DOHH2 (cell line): ENCODE data around the gene C12orf56.

Source experiments
- H3F3A ChIP-seq: fragments of 200-600 bp; sonication (generic), shearing (Covaris generic); 2 replicates; pipeline ENCODE4 v1.6.0; 2016; ENCODE audit warnings: antibody characterized with exemption, mild to moderate bottlenecking; ENCODE audit not compliant: control insufficient read depth, insufficient read depth
- H3K27ac ChIP-seq: fragments of 200-600 bp; sonication (generic); 2 replicates; pipeline ENCODE4 v1.5.1; 2014; ENCODE audit warnings: low read depth, mild to moderate bottlenecking, low read length, moderate library complexity
- H3K27me3 ChIP-seq: fragments of 200-600 bp; sonication (generic); 2 replicates; pipeline ENCODE4 v1.6.1; 2014; ENCODE audit warnings: mild to moderate bottlenecking, low read length, mixed read lengths; ENCODE audit not compliant: control insufficient read depth
- H3K36me3 ChIP-seq: fragments of 200-600 bp; sonication (generic); 2 replicates; pipeline ENCODE4 v1.6.1; 2014; ENCODE audit warnings: mild to moderate bottlenecking, low read length, moderate library complexity, mixed read lengths; ENCODE audit not compliant: control insufficient read depth
- H3K4me1 ChIP-seq: fragments of 200-600 bp; sonication (generic); 2 replicates; pipeline ENCODE4 v1.6.1; 2014; ENCODE audit warnings: mild to moderate bottlenecking, low read length, mixed read lengths; ENCODE audit not compliant: control insufficient read depth
- H3K4me2 ChIP-seq: fragments of 200-600 bp; sonication (generic); 2 replicates; pipeline ENCODE4 v1.6.0; 2014; ENCODE audit warnings: mild to moderate bottlenecking, low read length, moderate library complexity
- H3K4me3 ChIP-seq: fragments of 200-600 bp; sonication (generic); 2 replicates; pipeline ENCODE4 v1.5.1; 2014; ENCODE audit warnings: mild to moderate bottlenecking, low read length, mixed read lengths
- H3K79me2 ChIP-seq: fragments of 200-600 bp; sonication (generic); 2 replicates; pipeline ENCODE4 v1.6.1; 2014; ENCODE audit warnings: mild to moderate bottlenecking, low read length, mixed read lengths; ENCODE audit not compliant: control insufficient read depth
- H3K9me2 ChIP-seq: fragments of 200-600 bp; sonication (generic); replicated peaks from 2 replicates; pipeline ENCODE4 v1.6.1; 2014; ENCODE audit warnings: mild to moderate bottlenecking, low read length, mixed read lengths; ENCODE audit not compliant: control insufficient read depth
- H3K9me3 ChIP-seq: fragments of 200-600 bp; sonication (generic); 2 replicates; pipeline ENCODE4 v1.6.1; 2014; ENCODE audit warnings: antibody characterized with exemption, low read length, mixed read lengths; ENCODE audit not compliant: control insufficient read depth, insufficient read depth
- H4K20me1 ChIP-seq: fragments of 200-600 bp; sonication (generic); 2 replicates; pipeline ENCODE4 v1.6.0; 2014; ENCODE audit warnings: low read depth, mild to moderate bottlenecking, antibody characterized with exemption, low read length, moderate library complexity; ENCODE audit not compliant: control insufficient read depth, insufficient read depth
- CTCF ChIP-seq: fragments of 200-600 bp; sonication (generic); IDR thresholded peaks from one replicate; pipeline ENCODE4 v1.5.1; 2014; ENCODE audit warnings: antibody characterized with exemption, mild to moderate bottlenecking, low read depth, low read length; ENCODE audit not compliant: poor library complexity, severe bottlenecking
- EZH2phosphoT487 ChIP-seq: fragments of 200-600 bp; sonication (generic); IDR thresholded peaks from 2 replicates; pipeline ENCODE4 v1.6.1; 2017; ENCODE audit warnings: borderline replicate concordance, mild to moderate bottlenecking, antibody characterized with exemption, low read length, moderate library complexity, mixed read lengths

C12orf56 gene

GRCh38 chr12:64431791-64432190 is 41.2 kb upstream of the C12orf56 start:
- Histone ChIP-seq H4K20me1 (no peaks in the 10 kb centered on the region; the same call in 1 of the 2 replicates), H3K36me3 (peaks cover 92% of the 10 kb centered on the region)
- TF ChIP-seq EZH2phosphoT487 (no peak), CTCF (no peak)

DNA sequence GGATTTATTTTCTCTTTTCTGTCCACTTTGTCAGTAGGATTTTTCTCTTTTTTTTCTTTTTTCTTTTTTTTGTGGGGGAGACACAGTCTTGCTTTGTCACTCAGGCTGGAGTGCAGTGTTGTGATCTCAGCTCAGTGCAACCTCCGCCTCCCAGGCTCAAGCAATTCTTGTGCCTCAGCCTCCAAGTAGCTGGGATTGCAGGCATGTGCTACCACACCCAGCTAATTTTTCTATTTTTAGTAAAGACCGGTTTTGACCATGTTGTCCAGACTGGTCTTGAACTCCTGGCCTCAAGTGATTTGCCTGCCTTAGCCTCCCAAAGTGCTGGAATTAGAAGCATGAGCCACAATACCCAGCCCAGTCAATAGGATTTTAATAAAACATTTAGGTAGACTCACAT is 40.3 kb upstream of the C12orf56 start:
- H3K36me3 ChIP-seq: peaks cover 92% of the 10 kb centered on the region
- no peak overlapping the region for H3K4me3 ChIP-seq
- no peaks in the 10 kb centered on the region; the same call in 1 of the 2 replicates for H4K20me1 ChIP-seq
- TF ChIP-seq EZH2phosphoT487: no peak
- no peak for TF ChIP-seq CTCF
- no peaks in the 10 kb centered on the region for H3F3A ChIP-seq
- H3K4me1 ChIP-seq: no peaks in the 10 kb centered on the region
- H3K27ac ChIP-seq: no peak overlapping the region
- H3K4me2 ChIP-seq: no peak overlapping the region
- no peaks in the 10 kb centered on the region for H3K79me2 ChIP-seq
- no peaks in the 10 kb centered on the region for H3K9me3 ChIP-seq
- H3K27me3 ChIP-seq: no peaks in the 10 kb centered on the region
- no peaks in the 10 kb centered on the region for H3K9me2 ChIP-seq

More at GRCh38 chr12:64431791-64432190, 41.2 kb upstream of the C12orf56 start:
- Histone ChIP-seq H3K9me2 (no peaks in the 10 kb centered on the region), H3K79me2 (no peaks in the 10 kb centered on the region), H3K4me3 (no peak overlapping the region), H3K4me1 (no peaks in the 10 kb centered on the region), H3K4me2 (no peak overlapping the region), H3F3A (no peaks in the 10 kb centered on the region), H3K27me3 (no peaks in the 10 kb centered on the region), H3K27ac (no peak overlapping the region), H3K9me3 (no peaks in the 10 kb centered on the region)

DNA sequence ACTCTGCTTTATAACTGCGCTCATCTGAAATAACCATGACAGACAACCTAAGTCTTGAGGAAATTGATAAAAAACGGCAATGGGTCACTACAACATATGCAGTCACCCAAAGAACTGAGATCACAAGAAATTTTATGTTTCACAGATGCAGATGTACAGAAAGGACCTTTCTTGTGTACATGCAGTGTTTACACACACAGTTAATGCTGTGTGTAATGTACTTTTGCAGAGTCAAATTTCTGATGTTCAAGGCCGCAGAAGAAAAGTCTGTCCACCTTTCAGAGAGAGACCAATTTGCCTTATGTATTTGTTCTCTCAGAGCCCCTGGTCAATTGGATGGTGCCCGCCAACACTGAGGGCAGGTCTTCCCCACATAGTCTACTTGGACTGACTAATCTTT is 38.4 kb upstream of the C12orf56 start:
- no peaks in the 10 kb centered on the region for H3F3A ChIP-seq
- no peaks in the 10 kb centered on the region; the same call in 1 of the 2 replicates for H4K20me1 ChIP-seq
- H3K4me2 ChIP-seq: no peak overlapping the region
- no peaks in the 10 kb centered on the region for H3K4me1 ChIP-seq
- peaks cover 94% of the 10 kb centered on the region for H3K36me3 ChIP-seq
- H3K27me3 ChIP-seq: no peaks in the 10 kb centered on the region
- no peaks in the 10 kb centered on the region for H3K79me2 ChIP-seq
- H3K4me3 ChIP-seq: no peak overlapping the region
- H3K27ac ChIP-seq: no peak overlapping the region
- H3K9me3 ChIP-seq: no peaks in the 10 kb centered on the region
- TF ChIP-seq EZH2phosphoT487 (no peak), CTCF (no peak)
- no peaks in the 10 kb centered on the region for H3K9me2 ChIP-seq

GRCh38 chr12:64427988-64428387 is 37.4 kb upstream of the C12orf56 start:
- peaks cover 93% of the 10 kb centered on the region for H3K36me3 ChIP-seq
- H3K27me3 ChIP-seq: no peaks in the 10 kb centered on the region
- no peaks in the 10 kb centered on the region for H3K9me2 ChIP-seq
- H3K27ac ChIP-seq: no peak overlapping the region
- no peaks in the 10 kb centered on the region for H3K79me2 ChIP-seq
- H3K4me2 ChIP-seq: no peak overlapping the region
- TF ChIP-seq EZH2phosphoT487 (no peak), CTCF (no peak)
- H3K4me3 ChIP-seq: no peak overlapping the region
- H3K9me3 ChIP-seq: no peaks in the 10 kb centered on the region
- no peaks in the 10 kb centered on the region; the same call in 1 of the 2 replicates for H4K20me1 ChIP-seq
- no peaks in the 10 kb centered on the region for H3F3A ChIP-seq
- no peaks in the 10 kb centered on the region for H3K4me1 ChIP-seq
